ENCODE results near the gene MYRIP.
"Not testable (repeated sequence)": the region's sequence is repeated elsewhere in the genome, so short reads cannot be mapped to it uniquely, and the experiment has no call there.

Gene MYRIP

DNA sequence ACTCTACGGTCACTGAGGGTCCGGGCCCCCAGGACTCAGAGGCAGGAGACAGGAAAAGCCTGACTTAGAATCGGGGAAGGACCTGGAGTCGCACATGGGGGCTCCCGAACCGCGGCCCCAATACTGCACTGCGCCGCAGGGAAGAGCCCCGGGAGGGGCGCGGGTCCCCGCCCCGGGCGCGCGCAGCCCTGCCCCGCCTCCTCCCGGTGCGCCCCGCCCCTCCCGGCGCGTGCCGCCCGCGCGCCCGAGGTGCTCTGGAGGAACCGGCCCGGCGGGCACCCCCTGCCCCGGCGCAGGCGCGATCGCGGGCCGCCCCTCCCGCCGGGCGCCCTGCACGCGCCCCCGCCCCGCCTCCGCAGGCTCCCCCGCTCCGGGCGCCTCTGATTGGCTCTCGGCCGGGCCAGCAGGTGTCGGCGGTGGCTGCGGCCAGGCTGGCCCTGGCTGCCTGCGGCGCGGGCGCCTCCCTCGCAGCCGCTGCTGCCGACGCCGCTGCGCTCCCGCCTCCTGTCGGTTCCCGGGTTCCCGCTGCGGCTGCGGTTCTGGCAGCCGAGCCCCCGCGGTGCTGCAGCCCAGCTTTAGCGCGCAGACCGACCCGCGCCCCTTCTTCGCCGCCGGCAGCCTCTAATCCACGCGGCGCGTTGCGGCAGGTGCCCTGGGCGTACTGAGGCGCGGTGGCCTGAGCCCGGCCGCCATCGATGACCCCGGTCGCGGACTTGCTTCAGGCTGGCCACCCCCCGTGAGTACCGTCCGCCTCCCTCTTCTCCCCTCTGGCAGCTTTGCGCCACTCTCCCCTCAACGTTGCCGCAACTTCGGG is at the start of gene MYRIP:
Gene MYRIP (plus strand): TSS at position 429 of the 814 bp plus-strand sequence. CDS start 91,208 bp downstream, outside the sequence.
- peak within 1 kb of the TSS; percentile 45 for H3K9ac ChIP-seq (ENCODE audit: low read length)

DNA sequence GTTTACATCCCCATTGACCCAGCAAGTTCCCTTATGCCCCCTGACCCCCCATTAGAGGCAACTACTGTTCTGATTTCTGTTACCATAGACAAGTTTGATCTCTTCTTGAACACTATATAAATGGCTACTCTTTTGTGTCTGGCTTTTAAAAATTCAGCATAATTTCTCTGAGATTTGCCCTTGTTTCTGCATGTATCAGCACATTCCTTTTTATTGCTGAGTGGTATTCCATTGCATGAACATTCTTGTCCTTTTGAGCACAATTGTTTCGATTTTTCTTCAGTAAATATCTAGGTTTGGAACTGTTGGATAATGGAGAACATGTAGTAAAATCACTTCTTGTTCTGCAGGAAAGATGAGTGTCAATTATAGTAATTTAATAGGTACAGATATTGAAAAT is 49.1 kb upstream of the MYRIP start:
- no peaks in the 10 kb centered on the region for H3K36me3 ChIP-seq (ENCODE audit: control insufficient read depth, insufficient read depth, low read length)
- no peaks in the 10 kb centered on the region for H3K27me3 ChIP-seq (ENCODE audit: control insufficient read depth, insufficient read depth, low read length)
- no peaks in the 10 kb centered on the region for H3K9me3 ChIP-seq (ENCODE audit: control insufficient read depth, insufficient read depth, low read depth, low read length)
- no peak overlapping the region for H3K4me3 ChIP-seq (ENCODE audit: low read depth, low read length)
- no peak overlapping the region for H3K9ac ChIP-seq (ENCODE audit: low read length)
- H3K4me1 ChIP-seq (ENCODE audit: control insufficient read depth, insufficient read depth, low read length): no peaks in the 10 kb centered on the region
- H3K27ac ChIP-seq (ENCODE audit: low read depth, low read length): no peak overlapping the region

More for the DNA sequence above, at the start of gene MYRIP:
- H3K4me1 ChIP-seq (ENCODE audit: control insufficient read depth, insufficient read depth, low read length): peaks cover 11% of the 10 kb centered on the region; the same call in 1 of the 2 replicates
- H3K27me3 ChIP-seq (ENCODE audit: control insufficient read depth, insufficient read depth, low read length): peaks cover 71% of the 10 kb centered on the region
- H3K27ac ChIP-seq (ENCODE audit: low read depth, low read length): no peak within 1 kb of the TSS
- H3K36me3 ChIP-seq (ENCODE audit: control insufficient read depth, insufficient read depth, low read length): no peaks in the 10 kb centered on the region
- peak within 1 kb of the TSS; percentile 86 for H3K4me3 ChIP-seq (ENCODE audit: low read depth, low read length)
- no peaks in the 10 kb centered on the region for H3K9me3 ChIP-seq (ENCODE audit: control insufficient read depth, insufficient read depth, low read depth, low read length)

DNA sequence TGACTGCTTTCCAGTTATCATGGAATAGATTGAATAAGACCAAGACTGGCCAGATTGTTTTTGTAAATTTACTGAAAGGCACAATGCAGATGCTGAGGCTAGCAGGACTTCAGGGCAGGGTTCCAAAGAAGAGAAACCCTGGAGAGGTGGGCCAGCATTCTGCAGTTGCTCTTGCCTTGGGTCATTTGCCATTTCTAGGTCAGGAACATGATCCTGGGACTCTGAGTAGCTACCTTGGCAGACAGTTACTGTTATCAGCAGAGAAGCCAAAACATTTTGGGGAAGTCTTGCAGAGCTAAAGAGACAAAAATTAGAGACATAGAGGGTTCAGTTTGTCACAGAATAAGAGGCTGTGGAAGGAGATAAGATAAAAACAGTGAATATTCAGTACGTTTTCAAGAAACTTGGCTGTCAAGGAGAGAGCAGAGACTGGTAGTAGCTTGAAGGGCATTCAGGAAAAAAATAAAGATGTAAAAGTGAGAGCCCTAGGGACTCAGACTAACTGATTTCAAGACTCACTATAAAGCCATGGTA is 46.8 kb upstream of the MYRIP start:
- Histone ChIP-seq H3K27me3 (ENCODE audit: control insufficient read depth, insufficient read depth, low read length) (no peaks in the 10 kb centered on the region), H3K9me3 (ENCODE audit: control insufficient read depth, insufficient read depth, low read depth, low read length) (peaks cover 8% of the 10 kb centered on the region), H3K9ac (ENCODE audit: low read length) (no peak overlapping the region), H3K4me3 (ENCODE audit: low read depth, low read length) (no peak overlapping the region), H3K27ac (ENCODE audit: low read depth, low read length) (no peak overlapping the region), H3K4me1 (ENCODE audit: control insufficient read depth, insufficient read depth, low read length) (no peaks in the 10 kb centered on the region), H3K36me3 (ENCODE audit: control insufficient read depth, insufficient read depth, low read length) (no peaks in the 10 kb centered on the region)

DNA sequence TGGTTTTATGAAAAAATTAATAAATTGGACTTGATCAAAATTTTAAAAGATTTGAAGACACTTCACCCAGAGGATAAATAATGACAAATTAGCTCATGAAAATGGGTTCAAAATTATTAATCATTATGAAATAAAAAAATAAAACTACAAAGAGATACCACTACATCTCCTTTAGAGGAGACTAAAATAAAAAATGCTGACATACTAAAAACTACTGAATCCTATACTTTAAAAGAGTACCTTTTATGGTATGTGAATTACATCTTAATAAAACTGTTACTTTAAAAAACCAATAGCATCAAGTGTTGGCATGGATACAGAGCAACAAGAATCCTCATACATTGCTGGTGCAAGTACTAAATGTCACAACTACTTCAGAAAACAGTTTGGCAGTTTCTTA is 46.0 kb upstream of the MYRIP start:
- H3K27ac ChIP-seq (ENCODE audit: low read depth, low read length): no peak overlapping the region
- H3K4me3 ChIP-seq (ENCODE audit: low read depth, low read length): no peak overlapping the region
- H3K9me3 ChIP-seq (ENCODE audit: control insufficient read depth, insufficient read depth, low read depth, low read length): peaks cover 8% of the 10 kb centered on the region
- H3K4me1 ChIP-seq (ENCODE audit: control insufficient read depth, insufficient read depth, low read length): no peaks in the 10 kb centered on the region
- no peaks in the 10 kb centered on the region for H3K36me3 ChIP-seq (ENCODE audit: control insufficient read depth, insufficient read depth, low read length)
- no peak overlapping the region for H3K9ac ChIP-seq (ENCODE audit: low read length)
- H3K27me3 ChIP-seq (ENCODE audit: control insufficient read depth, insufficient read depth, low read length): no peaks in the 10 kb centered on the region

GRCh38 chr3:39765575-39765974 is 43.8 kb upstream of the MYRIP start:
- no peaks in the 10 kb centered on the region for H3K27me3 ChIP-seq (ENCODE audit: control insufficient read depth, insufficient read depth, low read length)
- H3K4me3 ChIP-seq (ENCODE audit: low read depth, low read length): no peak overlapping the region
- no peak overlapping the region for H3K9ac ChIP-seq (ENCODE audit: low read length)
- no peaks in the 10 kb centered on the region for H3K36me3 ChIP-seq (ENCODE audit: control insufficient read depth, insufficient read depth, low read length)
- peaks cover 8% of the 10 kb centered on the region for H3K9me3 ChIP-seq (ENCODE audit: control insufficient read depth, insufficient read depth, low read depth, low read length)
- no peak overlapping the region for H3K27ac ChIP-seq (ENCODE audit: low read depth, low read length)
- H3K4me1 ChIP-seq (ENCODE audit: control insufficient read depth, insufficient read depth, low read length): no peaks in the 10 kb centered on the region

DNA sequence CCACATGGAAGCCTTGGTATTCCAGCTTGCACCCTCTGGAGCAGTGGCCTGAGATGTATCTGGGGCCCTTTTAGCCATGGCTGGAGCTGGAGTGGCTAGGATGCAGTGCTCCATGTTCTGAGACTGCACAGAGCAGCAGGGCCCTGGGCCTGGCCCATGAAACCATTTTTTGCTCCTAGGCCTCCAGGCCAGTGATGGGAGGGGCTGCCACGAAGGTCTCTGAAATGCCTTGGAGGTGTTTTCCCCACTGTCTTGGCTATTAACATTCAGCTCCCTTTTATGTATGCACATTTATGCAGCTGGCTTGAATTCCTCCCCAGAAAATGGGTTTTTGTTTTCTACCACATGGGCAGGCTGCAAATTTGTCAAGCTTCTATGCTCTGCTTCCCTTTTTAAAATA is 43.0 kb upstream of the MYRIP start:
- Histone ChIP-seq H3K9me3 (ENCODE audit: control insufficient read depth, insufficient read depth, low read depth, low read length) (peaks cover 8% of the 10 kb centered on the region), H3K27me3 (ENCODE audit: control insufficient read depth, insufficient read depth, low read length) (no peaks in the 10 kb centered on the region), H3K27ac (ENCODE audit: low read depth, low read length) (no peak overlapping the region), H3K4me1 (ENCODE audit: control insufficient read depth, insufficient read depth, low read length) (no peaks in the 10 kb centered on the region), H3K4me3 (ENCODE audit: low read depth, low read length) (no peak overlapping the region), H3K9ac (ENCODE audit: low read length) (no peak overlapping the region), H3K36me3 (ENCODE audit: control insufficient read depth, insufficient read depth, low read length) (no peaks in the 10 kb centered on the region)

GRCh38 chr3:39766909-39767308 is 42.5 kb upstream of the MYRIP start:
- not testable (repeated sequence) for H3K9me3 ChIP-seq (ENCODE audit: control insufficient read depth, insufficient read depth, low read depth, low read length); H3K36me3 ChIP-seq (ENCODE audit: control insufficient read depth, insufficient read depth, low read length); H3K9ac ChIP-seq (ENCODE audit: low read length); H3K4me1 ChIP-seq (ENCODE audit: control insufficient read depth, insufficient read depth, low read length); H3K4me3 ChIP-seq (ENCODE audit: low read depth, low read length); H3K27ac ChIP-seq (ENCODE audit: low read depth, low read length); H3K27me3 ChIP-seq (ENCODE audit: control insufficient read depth, insufficient read depth, low read length)

DNA sequence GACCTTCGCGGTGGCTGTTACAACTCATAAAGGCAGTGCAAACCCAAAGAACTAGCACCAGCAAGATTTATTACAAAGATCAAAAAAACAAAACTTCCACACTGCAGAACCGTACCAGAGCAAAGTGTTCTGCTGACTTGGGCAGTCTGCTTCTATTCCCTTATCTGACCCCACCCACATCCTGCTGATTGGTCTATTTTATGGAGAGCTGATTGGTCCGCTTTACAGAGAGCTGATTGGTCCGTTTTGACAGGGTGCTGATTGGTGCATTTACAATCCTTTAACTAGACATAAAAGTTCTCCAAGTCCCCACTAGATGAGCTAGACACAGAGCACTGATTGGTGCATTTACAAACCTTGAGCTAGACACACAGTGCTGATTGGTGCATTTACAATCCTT is 31.2 kb upstream of the MYRIP start:
- not testable (repeated sequence) for H3K36me3 ChIP-seq (ENCODE audit: control insufficient read depth, insufficient read depth, low read length); H3K27me3 ChIP-seq (ENCODE audit: control insufficient read depth, insufficient read depth, low read length); H3K27ac ChIP-seq (ENCODE audit: low read depth, low read length); H3K4me3 ChIP-seq (ENCODE audit: low read depth, low read length); H3K4me1 ChIP-seq (ENCODE audit: control insufficient read depth, insufficient read depth, low read length); H3K9ac ChIP-seq (ENCODE audit: low read length)
- peaks cover 15% of the 10 kb centered on the region for H3K9me3 ChIP-seq (ENCODE audit: control insufficient read depth, insufficient read depth, low read depth, low read length)

DNA sequence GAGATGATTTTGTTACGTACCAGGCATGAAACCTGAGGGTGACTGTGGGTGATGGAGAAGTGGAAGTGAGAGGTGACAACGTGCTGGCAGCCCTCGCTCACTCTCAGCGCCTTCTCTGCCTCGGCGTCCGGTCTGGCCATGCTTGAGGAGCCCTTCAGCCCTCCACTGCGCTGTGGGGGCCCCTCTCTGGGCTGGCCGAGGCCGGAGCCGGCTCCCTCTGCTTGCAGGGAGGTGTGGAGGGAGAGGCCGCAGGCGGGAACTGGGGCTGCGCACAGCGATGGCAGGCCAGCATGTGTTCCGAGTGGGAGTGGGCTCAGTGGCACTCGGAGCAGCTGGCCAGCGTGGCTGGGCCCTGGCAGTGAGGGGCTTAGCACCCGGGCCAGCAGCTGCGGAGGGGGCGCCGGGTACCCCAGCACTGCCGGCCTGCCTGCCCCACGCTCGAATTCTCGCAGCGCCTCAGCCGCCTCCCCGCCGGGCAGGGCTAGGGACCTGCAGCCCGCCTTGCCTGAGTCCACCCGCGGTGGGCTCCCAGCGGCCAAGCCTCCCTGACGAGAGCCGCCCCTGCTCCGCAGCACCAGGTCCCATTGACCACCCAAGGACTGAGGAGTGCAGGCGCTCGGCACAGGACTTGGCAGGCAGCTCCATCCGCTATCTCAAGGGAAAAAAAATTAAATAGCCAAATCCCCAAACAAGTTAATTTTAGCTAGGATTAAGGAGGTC is 29.7 kb upstream of the MYRIP start:
- Histone ChIP-seq H3K9me3 (ENCODE audit: control insufficient read depth, insufficient read depth, low read depth, low read length) (peaks cover 15% of the 10 kb centered on the region), H3K27me3 (ENCODE audit: control insufficient read depth, insufficient read depth, low read length) (no peaks in the 10 kb centered on the region), H3K36me3 (ENCODE audit: control insufficient read depth, insufficient read depth, low read length) (no peaks in the 10 kb centered on the region), H3K4me3 (ENCODE audit: low read depth, low read length) (no peak overlapping the region), H3K9ac (ENCODE audit: low read length) (no peak overlapping the region), H3K27ac (ENCODE audit: low read depth, low read length) (no peak overlapping the region), H3K4me1 (ENCODE audit: control insufficient read depth, insufficient read depth, low read length) (no peaks in the 10 kb centered on the region)

- H3K9me3 ChIP-seq (ENCODE audit: control insufficient read depth, insufficient read depth, low read depth, low read length): peaks cover 15% of the 10 kb centered on the region
- no peak overlapping the region for H3K9ac ChIP-seq (ENCODE audit: low read length)
- H3K36me3 ChIP-seq (ENCODE audit: control insufficient read depth, insufficient read depth, low read length): no peaks in the 10 kb centered on the region
- no peaks in the 10 kb centered on the region for H3K27me3 ChIP-seq (ENCODE audit: control insufficient read depth, insufficient read depth, low read length)
- H3K27ac ChIP-seq (ENCODE audit: low read depth, low read length): no peak overlapping the region
- H3K4me3 ChIP-seq (ENCODE audit: low read depth, low read length): no peak overlapping the region
- H3K4me1 ChIP-seq (ENCODE audit: control insufficient read depth, insufficient read depth, low read length): no peaks in the 10 kb centered on the region
Measured at GRCh38 chr3:39780352-39780751, 29.1 kb upstream of the MYRIP start.

- Histone ChIP-seq H3K27me3 (ENCODE audit: control insufficient read depth, insufficient read depth, low read length) (no peaks in the 10 kb centered on the region), H3K4me1 (ENCODE audit: control insufficient read depth, insufficient read depth, low read length) (no peaks in the 10 kb centered on the region), H3K9ac (ENCODE audit: low read length) (no peak overlapping the region), H3K36me3 (ENCODE audit: control insufficient read depth, insufficient read depth, low read length) (no peaks in the 10 kb centered on the region), H3K4me3 (ENCODE audit: low read depth, low read length) (no peak overlapping the region), H3K9me3 (ENCODE audit: control insufficient read depth, insufficient read depth, low read depth, low read length) (peaks cover 15% of the 10 kb centered on the region), H3K27ac (ENCODE audit: low read depth, low read length) (no peak overlapping the region)
Measured at GRCh38 chr3:39781025-39781424, 28.4 kb upstream of the MYRIP start.

Measured in HUES6 (cell line).